Ramos (cell line): ENCODE results near the gene OLFML2A.

Source experiments
- in situ Hi-C: fragments of 300-500 bp; cut with MboI; formaldehyde crosslinking; loops from one replicate; pipeline ENCODE4 v1.14.3; 2022; ENCODE audit warnings: low sequenced_read_pairs; ENCODE audit not compliant: unreplicated experiment

The OLFML2A gene

GRCh38 chr9:124759327-124759726, 17.6 kb upstream of the OLFML2A start:
- in situ Hi-C loops: no loop called here

- in situ Hi-C loops: no loop called here
These were observed 16.2 kb upstream of the OLFML2A start for GRCh38 chr9:124760719-124761118.

DNA sequence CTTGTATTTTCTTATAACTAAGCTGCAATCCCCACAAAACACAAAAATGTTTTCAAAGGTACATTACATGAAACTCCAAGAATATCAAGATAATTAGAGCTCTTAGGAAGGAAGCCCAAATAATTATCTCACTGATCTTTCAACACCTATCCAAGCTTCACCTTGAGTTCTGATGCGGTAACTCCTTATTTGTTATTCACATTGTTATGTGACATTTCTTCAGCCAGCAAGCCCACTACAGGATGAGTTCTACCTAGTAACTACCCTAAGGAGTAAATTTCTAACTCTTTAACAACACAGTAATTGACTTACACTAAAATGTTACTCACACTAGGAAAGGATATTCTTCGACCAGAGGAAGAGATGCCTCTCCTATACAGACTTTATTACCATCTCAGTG, 15.7 kb upstream of the OLFML2A start:
- in situ Hi-C loops: no loop called here

DNA sequence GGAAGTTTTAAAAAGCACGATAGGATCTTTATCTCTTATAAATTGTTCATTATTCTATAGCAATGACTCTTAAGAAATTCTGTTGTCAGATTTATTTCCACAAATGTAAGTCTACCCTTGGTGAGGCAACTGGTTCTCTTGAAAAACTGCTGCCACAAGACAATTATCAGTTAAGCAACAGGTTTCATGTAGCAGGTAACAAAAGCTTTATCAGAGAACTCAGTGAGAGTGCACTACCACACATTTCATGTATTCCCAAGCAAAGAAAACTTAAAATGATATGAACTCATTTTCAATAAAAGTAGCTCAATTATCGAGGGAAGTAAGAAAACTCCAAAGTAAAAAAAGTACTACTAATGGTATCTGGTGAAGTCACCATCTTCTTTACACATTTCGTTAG, 15.2 kb upstream of the OLFML2A start:
- in situ Hi-C loops: no loop called here

GRCh38 chr9:124762633-124763032, 14.3 kb upstream of the OLFML2A start:
- in situ Hi-C loops: no loop called here

DNA sequence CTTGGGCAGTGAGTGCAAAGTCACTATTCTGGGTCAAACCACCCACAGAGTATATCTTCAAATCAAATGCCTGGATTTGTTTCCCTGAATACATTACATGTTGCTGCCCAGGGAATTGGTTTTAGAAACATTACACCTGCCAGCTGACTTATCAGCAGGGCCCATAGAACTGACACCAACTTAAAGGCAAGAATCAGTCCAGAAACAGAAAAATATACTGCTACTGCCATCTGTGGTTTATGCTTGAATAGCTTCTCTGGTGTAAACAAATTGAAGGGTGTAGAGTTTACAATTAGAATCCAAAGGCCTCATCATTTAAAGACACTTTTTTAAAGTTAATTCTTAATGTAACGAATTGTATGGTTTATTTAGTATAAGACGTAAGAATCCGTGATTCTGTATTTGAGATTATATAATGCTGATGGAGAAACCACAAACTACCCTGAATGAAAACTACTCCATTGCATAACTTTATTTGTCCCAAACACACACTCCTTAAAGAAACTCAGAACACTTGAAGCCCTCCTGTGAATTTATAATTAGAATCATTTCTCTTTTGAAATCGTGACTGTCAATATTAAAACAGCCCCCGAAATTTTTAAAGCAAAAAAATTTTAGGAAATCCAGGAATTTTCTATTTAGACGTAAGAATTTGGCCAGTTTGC, 12.0 kb upstream of the OLFML2A start:
- in situ Hi-C loops: no loop called here

DNA sequence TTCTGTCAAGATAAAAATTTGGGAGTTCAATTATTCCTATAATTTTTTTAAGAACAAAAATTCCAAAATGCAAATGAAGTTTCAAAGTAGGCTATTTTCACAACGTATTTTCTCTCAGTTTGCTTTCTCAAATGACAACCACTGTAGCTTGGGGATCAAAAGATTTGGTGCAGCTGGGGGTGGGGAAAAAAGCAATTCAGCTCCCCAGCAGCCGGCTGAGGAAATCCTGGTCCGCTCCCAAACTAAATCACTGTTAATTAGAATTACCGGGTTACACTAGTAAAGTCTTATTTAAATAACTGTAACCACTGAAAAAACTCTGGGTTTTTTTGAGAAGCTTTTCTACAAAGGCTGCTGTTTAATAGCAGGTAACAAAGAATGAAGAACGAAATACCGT, 11.5 kb upstream of the OLFML2A start:
- in situ Hi-C loops: no loop called here

DNA sequence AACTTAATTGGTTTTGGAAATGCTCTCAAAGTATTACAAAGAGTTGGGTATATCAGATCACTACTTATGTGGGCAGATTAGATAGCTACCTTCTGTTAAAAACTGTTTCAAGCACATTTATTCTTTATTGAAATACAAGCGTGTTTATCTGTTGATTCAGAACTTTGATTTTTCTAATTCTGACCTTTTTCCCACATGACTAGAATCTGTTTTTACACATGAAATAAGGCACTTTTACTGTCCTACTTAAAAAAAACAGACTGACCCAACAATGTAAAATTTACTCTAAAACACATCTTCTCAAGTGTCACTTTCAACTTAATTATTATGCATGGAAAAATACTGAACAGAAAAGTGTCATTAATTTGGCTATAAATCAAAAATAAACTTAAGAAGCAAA, 10.6 kb upstream of the OLFML2A start:
- in situ Hi-C loops: no loop called here

DNA sequence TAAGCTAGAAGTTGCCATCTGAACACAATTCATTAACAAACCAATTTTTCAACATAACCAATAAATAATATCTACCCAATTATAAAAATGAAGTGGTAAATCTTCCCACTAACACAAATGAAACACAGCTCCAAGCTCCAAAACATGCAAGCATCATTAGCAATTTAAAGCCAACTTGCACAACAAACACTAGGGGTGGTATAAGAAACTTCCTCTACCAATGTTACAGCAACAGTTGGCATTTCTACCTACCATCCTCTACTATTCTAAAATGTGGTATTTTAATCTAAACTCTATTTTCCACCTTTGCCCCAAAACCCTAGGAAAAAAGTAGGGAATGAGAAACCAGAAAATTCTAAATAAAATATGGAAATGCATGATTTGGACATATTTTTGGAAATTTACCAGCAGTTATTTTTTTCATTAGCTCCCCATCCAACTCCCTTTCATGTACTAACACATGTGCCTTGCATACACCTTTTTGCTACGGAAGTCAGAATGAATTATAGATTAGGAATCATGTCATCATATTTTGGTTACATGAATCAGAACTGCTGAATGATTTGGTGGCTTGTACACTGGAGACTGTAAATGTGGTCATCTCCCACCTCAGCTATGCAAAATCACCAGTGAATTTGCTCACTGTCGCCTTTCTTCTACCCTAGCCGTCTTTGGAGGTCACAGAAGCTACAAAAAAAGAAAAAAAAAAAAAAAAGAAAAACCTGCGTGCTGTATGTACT, 9.9 kb upstream of the OLFML2A start:
- in situ Hi-C loops: no loop called here

GRCh38 chr9:124767821-124768220, 9.1 kb upstream of the OLFML2A start:
- in situ Hi-C loops: no loop called here

DNA sequence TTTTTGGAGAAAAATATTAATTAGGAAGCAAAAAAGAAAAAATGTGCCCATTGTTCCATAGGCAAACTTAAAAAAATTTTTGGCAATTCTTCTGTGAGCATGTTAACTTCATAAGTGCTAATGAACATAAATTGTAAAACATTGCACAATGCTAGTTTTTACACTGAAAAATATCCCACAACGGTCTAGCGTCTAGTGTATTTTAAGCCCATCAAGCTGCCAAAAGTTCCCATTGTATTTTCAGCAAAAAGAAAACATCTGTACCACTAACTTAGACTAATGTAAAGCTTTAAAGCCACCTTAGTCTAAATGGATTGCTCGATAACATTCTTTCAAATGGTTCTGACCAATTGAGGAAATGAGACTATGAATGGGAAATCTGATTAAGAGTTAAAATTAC, 8.6 kb upstream of the OLFML2A start:
- in situ Hi-C loops: no loop called here

DNA sequence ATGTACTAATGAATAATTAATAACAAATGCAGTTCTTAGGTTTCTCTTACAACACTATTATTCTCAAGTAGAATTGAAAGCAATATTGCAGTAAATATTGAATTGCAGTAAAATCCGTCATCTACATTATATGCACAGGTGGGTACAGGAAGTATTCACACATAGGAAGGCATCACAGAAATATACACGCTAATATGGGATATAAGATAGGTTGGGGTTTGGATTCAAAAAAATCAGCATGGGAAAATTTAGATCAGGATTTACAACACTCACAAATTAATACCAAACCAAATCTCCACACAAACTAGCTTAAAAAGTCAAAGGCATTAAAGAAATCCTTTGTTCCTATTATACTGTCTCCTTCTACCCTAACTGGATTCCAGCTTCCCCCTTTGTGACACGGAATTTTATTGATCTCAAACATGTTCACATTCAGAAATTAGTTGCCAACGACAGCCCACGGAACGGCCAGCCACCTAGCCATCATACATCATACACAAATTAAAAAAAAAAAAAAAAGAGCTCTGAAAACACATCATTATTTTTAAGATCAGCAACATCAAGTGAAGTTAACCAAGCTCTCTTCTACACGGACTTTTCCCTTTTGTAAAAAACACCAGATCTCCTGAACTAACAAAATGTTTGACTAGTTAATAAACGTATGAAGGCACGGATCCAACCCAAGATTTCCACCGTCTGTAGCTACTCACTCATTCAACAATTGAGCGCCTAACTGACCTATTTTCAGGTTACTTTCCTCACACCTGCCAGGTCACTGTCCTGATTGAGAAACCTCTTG, 8.0 kb upstream of the OLFML2A start:
- in situ Hi-C loops: no loop called here

DNA sequence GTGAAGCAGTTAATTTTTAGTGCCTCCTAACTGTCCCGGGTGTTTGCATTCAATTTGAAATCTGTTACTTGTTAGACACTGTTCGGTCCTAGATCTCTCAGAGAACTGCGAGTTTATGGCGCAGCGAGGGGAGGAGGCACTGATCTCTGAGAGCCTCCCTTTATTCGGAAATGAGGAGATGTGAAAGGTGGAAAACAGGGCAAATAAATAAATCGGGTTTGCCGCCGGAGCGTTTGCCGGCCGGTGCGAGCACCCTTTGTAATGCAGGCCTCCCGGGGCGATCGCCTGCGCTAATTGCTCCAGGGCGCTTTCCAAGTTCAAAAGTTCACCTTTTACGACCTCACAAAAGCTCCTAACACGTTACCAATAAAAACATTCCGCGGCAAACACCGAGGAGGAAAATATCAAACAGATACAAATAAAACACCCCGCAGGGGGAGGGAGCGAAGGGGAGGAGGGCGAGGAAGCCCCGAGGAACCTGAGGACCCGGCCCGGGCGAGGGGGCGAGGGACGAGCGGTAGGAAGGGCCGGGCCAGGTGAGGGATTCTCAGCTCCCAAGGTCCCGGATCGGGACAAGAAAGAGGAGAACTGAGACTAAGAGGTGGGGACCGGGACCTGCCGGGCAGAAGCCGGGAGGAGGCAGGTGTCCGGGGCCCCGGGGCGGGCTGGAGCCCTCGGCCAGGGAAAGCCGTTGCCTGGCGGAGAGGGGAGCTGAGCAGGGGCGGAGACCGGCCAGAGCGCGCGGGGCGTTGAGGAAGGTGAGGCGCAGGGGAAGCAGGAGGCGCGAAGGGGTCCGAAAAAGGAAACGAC, 7.2 kb upstream of the OLFML2A start:
- in situ Hi-C loops: loop anchor here (5.0 to 10.0 kb wide), 3 partner anchors 83 to 603 kb away; partner anchors contain the start of genes SCAI and WDR38

DNA sequence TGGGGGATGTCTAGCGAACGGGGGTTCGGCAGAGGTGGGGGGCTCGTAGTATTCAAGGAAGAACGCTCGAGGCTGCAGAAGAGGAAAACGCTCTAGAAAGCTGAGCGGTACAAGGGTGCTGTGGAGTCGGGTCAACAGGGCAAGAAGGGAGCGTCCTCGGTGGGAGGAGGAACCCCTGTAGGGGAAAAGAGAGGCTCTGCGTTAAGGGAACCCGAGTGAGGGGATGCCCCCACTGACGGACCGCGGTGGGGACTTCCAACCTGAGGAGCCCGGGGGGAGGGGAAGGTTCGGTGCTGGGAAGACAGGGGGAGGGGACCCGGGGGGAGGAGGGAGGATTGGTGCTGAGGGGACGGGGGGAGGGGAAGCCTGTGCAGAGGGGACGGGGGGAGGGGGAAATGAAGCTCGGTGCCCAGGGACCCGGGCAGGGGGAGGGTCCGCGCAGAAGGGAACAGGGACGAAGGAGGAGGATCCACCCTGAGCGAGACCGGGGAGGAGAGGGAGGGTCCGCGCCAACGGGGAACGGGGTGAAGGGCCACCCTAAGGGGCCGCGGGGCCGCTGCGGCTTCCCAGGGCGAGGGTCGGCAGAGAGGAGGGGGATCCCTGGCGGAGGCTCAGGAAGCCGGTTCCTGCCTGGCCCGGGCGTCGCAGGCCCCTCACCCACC, 6.4 kb upstream of the OLFML2A start:
- in situ Hi-C loops: loop anchor here (5.0 to 10.0 kb wide), 3 partner anchors 82 to 602 kb away; partner anchors contain the start of genes SCAI and WDR38

GRCh38 chr9:124771021-124771866, 5.7 kb upstream of the OLFML2A start, which contains the start of gene NR6A1:
Gene NR6A1, minus strand, starts transcription at chr9:124771311.
- in situ Hi-C loops: loop anchor here (5.0 to 10.0 kb wide), 3 partner anchors 81 to 601 kb away; partner anchors contain the start of genes SCAI and WDR38

DNA sequence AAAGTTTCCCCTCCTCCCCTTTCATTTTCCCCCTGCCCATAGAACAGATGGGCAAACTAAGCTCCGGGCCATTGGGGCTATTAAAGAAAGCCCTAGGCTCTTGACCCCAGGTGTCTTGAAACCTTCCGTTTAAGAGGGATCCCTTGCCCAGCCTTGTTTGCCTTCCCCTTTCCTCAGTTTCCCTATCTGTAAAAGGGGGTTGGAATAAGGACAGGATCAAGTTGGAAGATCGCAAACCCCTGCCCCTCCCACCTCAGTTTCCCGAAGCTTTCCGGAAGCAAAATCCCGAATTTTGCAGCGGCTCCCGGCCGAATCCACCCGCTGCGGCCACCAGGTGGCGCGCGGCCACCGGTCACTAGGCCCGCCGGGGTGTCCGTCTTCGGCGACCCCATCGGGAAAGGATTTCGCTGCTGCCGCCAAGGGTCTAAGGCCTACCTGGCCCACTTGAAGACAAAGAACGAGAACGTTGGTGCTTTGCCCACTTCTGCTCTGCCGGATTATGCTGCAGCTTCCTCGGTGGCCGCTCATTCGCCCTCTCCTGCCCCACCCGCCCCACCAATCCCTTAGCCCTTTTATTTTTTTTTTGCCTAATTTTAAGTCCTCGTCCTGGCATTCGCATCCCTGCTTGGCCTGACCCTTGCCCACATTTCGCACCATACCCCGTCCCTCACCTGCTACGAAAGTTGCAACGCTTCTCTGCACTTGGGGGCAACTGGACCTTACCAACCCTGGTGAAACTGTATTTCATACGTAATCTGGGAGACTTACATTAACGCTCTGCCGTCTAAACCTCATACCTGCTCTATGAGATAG, 4.9 kb upstream of the OLFML2A start:
- in situ Hi-C loops: loop anchor here (5.0 to 10.0 kb wide), 3 partner anchors 80 to 600 kb away; partner anchors contain the start of genes SCAI and WDR38

DNA sequence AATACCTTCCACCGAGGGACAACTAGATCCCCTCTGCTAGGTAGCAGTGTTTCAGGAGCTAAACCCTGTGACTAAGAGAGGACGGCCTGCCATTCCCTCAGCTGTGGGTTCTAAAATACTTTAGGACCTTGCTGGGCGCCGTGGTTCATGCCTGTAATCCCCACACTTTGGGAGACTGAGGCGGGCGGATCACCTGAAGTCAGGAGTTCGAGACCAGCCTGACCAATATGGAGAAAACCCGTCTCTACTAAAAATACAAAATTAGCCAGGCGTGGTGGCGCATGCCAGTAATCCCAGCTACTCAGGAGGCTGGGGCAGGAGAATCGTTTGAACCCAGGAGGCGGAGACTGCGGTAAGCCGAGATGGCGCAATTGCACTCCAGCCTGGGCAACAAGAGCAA, 4.1 kb upstream of the OLFML2A start:
- in situ Hi-C loops: loop anchor here (5.0 to 10.0 kb wide), 3 partner anchors 79 to 599 kb away; partner anchors contain the start of genes SCAI and WDR38
